Mucosa of rectum (tissue), 2 donors: ENCODE data around the gene ADARB2.

Experiments used
- H3K27ac ChIP-seq, 2 donors: one replicate each; pipeline ENCODE4 v1.7.0; 2013; ENCODE audit warnings: inconsistent platforms in 2 of 2, low read depth in 2 of 2, low read length in 2 of 2
- H3K27me3 ChIP-seq, 2 donors: one replicate each; pipeline ENCODE4 v1.7.0; 2013; ENCODE audit warnings: low read length in 2 of 2; ENCODE audit not compliant: control insufficient read depth in 2 of 2, insufficient read depth in 2 of 2
- H3K36me3 ChIP-seq, 2 donors: one replicate each; pipeline ENCODE4 v1.7.0; 2013; ENCODE audit warnings: low read length in 2 of 2; ENCODE audit not compliant: control insufficient read depth in 2 of 2, insufficient read depth in 2 of 2
- H3K4me1 ChIP-seq, 2 donors: one replicate each; pipeline ENCODE4 v1.7.0; 2013; ENCODE audit warnings: low read length in 2 of 2, mild to moderate bottlenecking in 1 of 2; ENCODE audit not compliant: control insufficient read depth in 2 of 2, insufficient read depth in 2 of 2
- H3K4me3 ChIP-seq, 2 donors: one replicate each; pipeline ENCODE4 v1.7.0; 2013; ENCODE audit warnings: low read length in 2 of 2
- H3K9ac ChIP-seq, 2 donors: one replicate each; pipeline ENCODE4 v1.7.0; 2013; ENCODE audit warnings: low read length in 2 of 2, low read depth in 1 of 2, mild to moderate bottlenecking in 1 of 2
- H3K9me3 ChIP-seq, 2 donors: one replicate each; pipeline ENCODE4 v1.7.0; 2013; ENCODE audit warnings: low read length in 2 of 2; ENCODE audit not compliant: control insufficient read depth in 2 of 2
- donor health status: healthy.
- donor health status: Normal muscosa, but diverticular disease.

Gene ADARB2

GRCh38 chr10:1170867-1171180 is 566.5 kb downstream of the ADARB2 start:
- Histone ChIP-seq H3K9me3 (no peaks in the 10 kb centered on the region), H3K27me3 (no peaks in the 10 kb centered on the region), H3K9ac (no peak overlapping the region), H3K4me3 (no peak overlapping the region), H3K36me3 (no peaks in the 10 kb centered on the region), H3K27ac (no peak overlapping the region), H3K4me1 (no peaks in the 10 kb centered on the region)

GRCh38 chr10:1169981-1170866 is 567.1 kb downstream of the ADARB2 start:
- H3K36me3 ChIP-seq, result no peaks in the 10 kb centered on the region
- H3K9ac ChIP-seq, result no peak overlapping the region
- H3K27ac ChIP-seq, result no peak overlapping the region
- no peak overlapping the region for H3K4me3 ChIP-seq
- no peaks in the 10 kb centered on the region for H3K4me1 ChIP-seq
- H3K27me3 ChIP-seq, result no peaks in the 10 kb centered on the region
- no peaks in the 10 kb centered on the region for H3K9me3 ChIP-seq

GRCh38 chr10:1169186-1169885 is 568.0 kb downstream of the ADARB2 start:
- no peak overlapping the region for H3K9ac ChIP-seq
- no peaks in the 10 kb centered on the region for H3K4me1 ChIP-seq
- H3K36me3 ChIP-seq, result no peaks in the 10 kb centered on the region
- H3K27ac ChIP-seq, result no peak overlapping the region
- no peak overlapping the region for H3K4me3 ChIP-seq
- no peaks in the 10 kb centered on the region for H3K27me3 ChIP-seq
- no peaks in the 10 kb centered on the region for H3K9me3 ChIP-seq

- no peaks in the 10 kb centered on the region for H3K27me3 ChIP-seq
- no peak overlapping the region for H3K4me3 ChIP-seq
Observed at GRCh38 chr10:1168763-1169162, 568.6 kb downstream of the ADARB2 start.

GRCh38 chr10:1166828-1167275 is 570.5 kb downstream of the ADARB2 start:
- no peak overlapping the region for H3K4me3 ChIP-seq
- peaks cover 0 to 3% of the 10 kb centered on the region in 2 donors for H3K27me3 ChIP-seq
- H3K27ac ChIP-seq, result no peak overlapping the region
- H3K36me3 ChIP-seq, result no peaks in the 10 kb centered on the region
- H3K9me3 ChIP-seq, result no peaks in the 10 kb centered on the region
- H3K9ac ChIP-seq, result no peak overlapping the region
- no peaks in the 10 kb centered on the region for H3K4me1 ChIP-seq

More at GRCh38 chr10:1168763-1169162, 568.6 kb downstream of the ADARB2 start:
- H3K27ac ChIP-seq, result no peak overlapping the region
- no peak overlapping the region for H3K9ac ChIP-seq
- H3K4me1 ChIP-seq, result no peaks in the 10 kb centered on the region
- no peaks in the 10 kb centered on the region for H3K9me3 ChIP-seq
- no peaks in the 10 kb centered on the region for H3K36me3 ChIP-seq

GRCh38 chr10:1166101-1166827 is 571.1 kb downstream of the ADARB2 start:
- H3K4me1 ChIP-seq, result no peaks in the 10 kb centered on the region
- no peak overlapping the region for H3K9ac ChIP-seq
- H3K27ac ChIP-seq, result no peak overlapping the region
- no peaks in the 10 kb centered on the region for H3K9me3 ChIP-seq
- peaks cover 0 to 3% of the 10 kb centered on the region in 2 donors for H3K27me3 ChIP-seq
- no peak overlapping the region for H3K4me3 ChIP-seq
- H3K36me3 ChIP-seq, result no peaks in the 10 kb centered on the region

GRCh38 chr10:1163831-1164230 is 573.5 kb downstream of the ADARB2 start:
- Histone ChIP-seq H3K36me3 (no peaks in the 10 kb centered on the region), H3K4me1 (no peaks in the 10 kb centered on the region), H3K4me3 (no peak overlapping the region)

GRCh38 chr10:1163204-1163660 is 574.1 kb downstream of the ADARB2 start:
- Histone ChIP-seq H3K4me1 (no peaks in the 10 kb centered on the region), H3K9me3 (no peaks in the 10 kb centered on the region), H3K9ac (no peak overlapping the region), H3K36me3 (no peaks in the 10 kb centered on the region), H3K27ac (no peak overlapping the region), H3K4me3 (no peak overlapping the region), H3K27me3 (peaks cover 0 to 3% of the 10 kb centered on the region in 2 donors)

More at GRCh38 chr10:1163831-1164230, 573.5 kb downstream of the ADARB2 start:
- Histone ChIP-seq H3K27me3 (peaks cover 0 to 3% of the 10 kb centered on the region in 2 donors), H3K9me3 (no peaks in the 10 kb centered on the region), H3K27ac (no peak overlapping the region), H3K9ac (no peak overlapping the region)

- Histone ChIP-seq H3K9ac (no peak overlapping the region), H3K27ac (no peak overlapping the region), H3K9me3 (no peaks in the 10 kb centered on the region), H3K4me1 (no peaks in the 10 kb centered on the region), H3K36me3 (no peaks in the 10 kb centered on the region), H3K4me3 (no peak overlapping the region), H3K27me3 (peaks cover 0 to 3% of the 10 kb centered on the region in 2 donors)
Observed at GRCh38 chr10:1162481-1163203, 574.7 kb downstream of the ADARB2 start.
